Stomach (tissue), 4 donors: Measurements from ENCODE around the gene BASP1.

Experiments used
- CTCF ChIP-seq, 7 experiments: fragments of 450-650 bp in 4 of 7; fragments of 200-600 bp in 3 of 7; sonication (generic) in 3 of 7; IDR thresholded peaks; one replicate each; pipeline ENCODE4 v1.5.1; 2016 to 2019; ENCODE audit warnings: antibody characterized with exemption in 7 of 7, control low read depth in 2 of 7, mild to moderate bottlenecking in 1 of 7
- EP300 ChIP-seq: sonication (generic); formaldehyde crosslinking; IDR thresholded peaks from one replicate; pipeline ENCODE4 v1.6.1; 2017; ENCODE audit warnings: antibody characterized with exemption

- TF ChIP-seq CTCF (IDR thresholded peaks at IDR 0.05) = no peak
- TF ChIP-seq EP300 = no peak
These were observed 30.2 kb upstream of the BASP1 start for GRCh38 chr5:17187011-17187785.
